Upper lobe of right lung (tissue), 1 donor: ENCODE measurements around the gene EPHA7. TPM values are rescaled to one million over a fixed set of nuclear protein-coding genes. Genes with fewer than 3 reads are reported as not detected.

ENCODE experiments used
- ATAC-seq: fragments of 200-7000 bp; cut with Tn5 transposase; one replicate; pipeline ENCODE4 v1.9.1; 2020; ENCODE audit warnings: mild to moderate bottlenecking, moderate library complexity
- DNase-seq: peaks from one replicate; pipeline ENCODE4 v3.0.0-alpha.2; 2020
- H3K27ac ChIP-seq: fragments of 200-600 bp; one replicate; pipeline ENCODE4 v1.8.0; 2022
- H3K27me3 ChIP-seq: fragments of 200-600 bp; one replicate; pipeline ENCODE4 v1.8.0; 2022; ENCODE audit warnings: mild to moderate bottlenecking
- H3K36me3 ChIP-seq: fragments of 200-600 bp; one replicate; pipeline ENCODE4 v1.8.0; 2022
- H3K4me1 ChIP-seq: fragments of 200-600 bp; one replicate; pipeline ENCODE4 v1.8.0; 2022
- H3K4me3 ChIP-seq: fragments of 200-600 bp; one replicate; pipeline ENCODE4 v1.8.0; 2022; ENCODE audit warnings: mild to moderate bottlenecking
- H3K9me3 ChIP-seq: fragments of 200-600 bp; one replicate; pipeline ENCODE4 v1.8.0; 2022
- CTCF ChIP-seq: fragments of 200-600 bp; IDR thresholded peaks from one replicate; pipeline ENCODE4 v1.8.0; 2022; ENCODE audit warnings: antibody characterized with exemption
- intact Hi-C: fragments of 100-400 bp; cut with DNase I; formaldehyde crosslinking; loops from one replicate; pipeline ENCODE4 v1.11.0; 2022
- total RNA-seq: library from RNA; stranded (reverse); fragmentation: NEBNext Ultra II Directional; extraction: Animal tissue kit (Norgen Biotek cat#: 25700); gene quantifications from one replicate; pipeline ENCODE4 v1.2.1, GENCODE V29; 2021
- donor health status: DM: no; HTN: yes; CAD: no; lungs with severe emphysema.

The EPHA7 gene
- total RNA-seq, 1 donor from 2014 or later = 0.14 TPM

GRCh38 chr6:93278241-93278640, 141.1 kb downstream of the EPHA7 start:
- intact Hi-C loops = no loop called here
- Histone ChIP-seq H3K9me3 (no peaks in the 10 kb centered on the region), H3K4me1 (no peaks in the 10 kb centered on the region), H3K27ac (no peak overlapping the region), H3K36me3 (no peaks in the 10 kb centered on the region), H3K4me3 (no peak overlapping the region), H3K27me3 (no peaks in the 10 kb centered on the region)
- DNase-seq = no peak
- no peak for TF ChIP-seq CTCF
- no peak for ATAC-seq

DNA sequence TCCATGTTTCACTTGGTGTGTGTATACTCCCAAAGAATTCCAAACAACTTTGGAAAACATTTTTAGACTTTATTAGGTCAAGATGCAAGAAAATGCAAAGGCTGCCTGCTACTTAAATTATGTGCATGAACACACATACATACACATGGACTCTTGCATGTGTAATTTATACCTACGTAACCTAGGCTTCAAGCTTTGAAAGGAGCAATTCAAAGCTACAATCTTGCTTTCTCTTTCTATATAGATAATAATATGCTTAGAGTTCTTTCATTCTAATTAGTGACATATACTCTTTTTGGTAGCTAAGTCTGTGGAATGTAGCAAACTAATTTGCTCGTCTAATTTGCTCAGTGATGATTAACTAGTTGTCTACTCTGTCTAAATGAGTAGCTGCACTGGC, 146.5 kb downstream of the EPHA7 start:
- ATAC-seq (no peak), DNase-seq (no peak)
- Histone ChIP-seq H3K4me3 (no peak overlapping the region), H3K36me3 (no peaks in the 10 kb centered on the region), H3K27ac (no peak overlapping the region), H3K27me3 (no peaks in the 10 kb centered on the region), H3K4me1 (no peaks in the 10 kb centered on the region), H3K9me3 (no peaks in the 10 kb centered on the region)
- intact Hi-C loops = no loop called here
- no peak for TF ChIP-seq CTCF

- intact Hi-C loops = no loop called here
- H3K36me3 ChIP-seq = no peaks in the 10 kb centered on the region
- TF ChIP-seq CTCF = no peak
- ATAC-seq (no peak), DNase-seq (no peak)
- H3K4me1 ChIP-seq = no peaks in the 10 kb centered on the region
- no peaks in the 10 kb centered on the region for H3K27me3 ChIP-seq
- no peak overlapping the region for H3K27ac ChIP-seq
- no peak overlapping the region for H3K4me3 ChIP-seq
- no peaks in the 10 kb centered on the region for H3K9me3 ChIP-seq
Observed at GRCh38 chr6:93272211-93272610, 147.1 kb downstream of the EPHA7 start.

- Histone ChIP-seq H3K27ac (no peak overlapping the region), H3K4me1 (no peaks in the 10 kb centered on the region), H3K4me3 (no peak overlapping the region), H3K36me3 (no peaks in the 10 kb centered on the region), H3K27me3 (no peaks in the 10 kb centered on the region), H3K9me3 (no peaks in the 10 kb centered on the region)
- no peak for ATAC-seq
- DNase-seq = no peak
- no peak for TF ChIP-seq CTCF
- intact Hi-C loops = no loop called here
Observed at GRCh38 chr6:93266116-93266817, 153.1 kb downstream of the EPHA7 start.

- H3K4me3 ChIP-seq = no peak overlapping the region
- no peaks in the 10 kb centered on the region for H3K36me3 ChIP-seq
- no peak for DNase-seq
- H3K9me3 ChIP-seq = no peaks in the 10 kb centered on the region
- H3K27ac ChIP-seq = no peak overlapping the region
- ATAC-seq = no peak
- H3K27me3 ChIP-seq = no peaks in the 10 kb centered on the region
- intact Hi-C loops = no loop called here
- no peaks in the 10 kb centered on the region for H3K4me1 ChIP-seq
- no peak for TF ChIP-seq CTCF
Observed at GRCh38 chr6:93260881-93261280, 158.5 kb downstream of the EPHA7 start.

DNA sequence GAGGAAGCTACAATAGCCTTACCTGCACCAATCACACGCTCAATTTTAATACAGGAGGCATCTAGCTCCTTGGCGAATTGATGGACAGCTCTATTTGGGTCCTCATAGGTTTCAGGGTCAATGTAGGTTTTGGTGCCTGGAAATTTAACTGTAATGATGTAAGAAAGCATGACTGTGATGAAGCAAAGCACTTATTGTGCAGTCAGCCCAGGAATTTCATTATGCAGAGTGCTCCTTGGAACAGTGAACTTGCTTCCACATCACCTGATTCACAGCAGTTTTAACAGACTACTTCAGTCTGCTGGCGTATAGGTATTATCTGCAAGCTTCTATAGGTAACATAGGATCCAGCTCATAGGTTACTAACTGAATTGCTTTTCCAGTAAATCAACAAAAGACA, 160.0 kb downstream of the EPHA7 start:
- H3K4me1 ChIP-seq = no peaks in the 10 kb centered on the region
- H3K27ac ChIP-seq = no peak overlapping the region
- DNase-seq = no peak
- TF ChIP-seq CTCF = no peak
- no peaks in the 10 kb centered on the region for H3K36me3 ChIP-seq
- no peak overlapping the region for H3K4me3 ChIP-seq
- no peaks in the 10 kb centered on the region for H3K27me3 ChIP-seq
- no peaks in the 10 kb centered on the region for H3K9me3 ChIP-seq
- no peak for ATAC-seq
- intact Hi-C loops = no loop called here
